Measurements from ENCODE around the gene FKBP15. TPM values are rescaled to one million over a fixed set of nuclear protein-coding genes. Genes with fewer than 3 reads are reported as not detected.
"Not testable (repeated sequence)": the region's sequence is repeated elsewhere in the genome, so short reads cannot be mapped to it uniquely, and the experiment has no call there.

The FKBP15 gene
- total and polyA plus RNA-seq, 2 experiments from 2014 or later, result 7.7 to 13.7 TPM

DNA sequence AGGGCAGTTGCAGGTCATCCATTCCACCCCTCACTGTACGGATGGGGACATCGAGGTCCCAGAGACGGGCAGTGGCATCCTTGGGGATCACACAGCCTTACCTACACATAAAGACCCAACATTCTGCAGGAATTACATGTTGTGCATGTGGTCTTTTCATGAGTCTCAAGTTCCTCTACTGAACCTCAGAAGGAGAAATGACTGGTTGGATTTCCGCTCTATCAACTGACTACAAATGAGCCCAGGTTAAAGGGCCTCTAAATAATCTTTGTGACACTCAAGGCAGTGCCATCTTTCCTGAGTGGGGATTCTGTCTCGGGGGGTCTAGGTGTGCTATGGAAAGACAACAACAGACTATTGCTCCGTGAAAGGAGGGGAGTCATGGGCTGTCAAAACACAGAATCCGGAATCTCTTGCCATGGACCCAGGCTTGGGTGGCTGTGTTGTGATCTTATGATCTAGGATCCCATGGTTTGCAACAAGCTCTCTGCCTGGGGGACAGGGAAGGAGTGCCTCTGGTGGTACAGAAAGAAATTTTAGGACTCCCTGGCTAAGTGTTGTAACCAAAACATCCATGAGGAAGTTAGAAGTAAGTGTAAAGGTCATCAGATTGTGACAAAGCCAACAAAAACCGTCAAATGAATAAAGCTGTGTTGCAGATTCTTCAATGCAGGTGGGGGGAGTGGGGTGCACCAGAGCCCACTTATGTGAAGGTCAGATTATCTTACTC is 72.1 kb downstream of the FKBP15 start:
- no peaks in the 10 kb centered on the region for H3K79me2 ChIP-seq
- H2AFZ ChIP-seq, result no peak overlapping the region
- no peak for DNase-seq (ENCODE audit: low spot score)
- 93% methylated on average over 8 of the region's 8 CpGs for WGBS (ENCODE audit: low lambda C conversion rate, missing lambda C conversion rate)
- no peak overlapping the region for H3K27ac ChIP-seq
- H3K9me3 ChIP-seq (ENCODE audit: low read depth), result no peaks in the 10 kb centered on the region
- no peaks in the 10 kb centered on the region for H3K9me2 ChIP-seq (replicated peaks; ENCODE audit: insufficient read depth)
- H3K27me3 ChIP-seq, result peaks cover 3% of the 10 kb centered on the region
- H3K4me3 ChIP-seq, result no peak overlapping the region
- TF ChIP-seq EZH2phosphoT487 (IDR thresholded peaks at IDR 0.05; ENCODE audit: low read depth, severe bottlenecking, unreplicated experiment) (no peak), EZH2 (IDR thresholded peaks at IDR 0.05; ENCODE audit: borderline replicate concordance) (no peak), CTCF (IDR thresholded peaks at IDR 0.05; ENCODE audit: poor library complexity) (no peak)
- H3K36me3 ChIP-seq (replicated peaks; ENCODE audit: insufficient read depth, low read depth), result no peaks in the 10 kb centered on the region
- H3K4me1 ChIP-seq (ENCODE audit: insufficient read depth), result peaks cover 7% of the 10 kb centered on the region
- no peaks in the 10 kb centered on the region for H4K20me1 ChIP-seq (ENCODE audit: insufficient read depth, poor library complexity, severe bottlenecking)
- no peak overlapping the region for H3K4me2 ChIP-seq

- DNase-seq (ENCODE audit: low spot score), result no peak
- H2AFZ ChIP-seq, result no peak overlapping the region
- H3K4me1 ChIP-seq (ENCODE audit: insufficient read depth), result peaks cover 7% of the 10 kb centered on the region
- H3K4me2 ChIP-seq, result no peak overlapping the region
- no peaks in the 10 kb centered on the region for H3K79me2 ChIP-seq
- H3K9me3 ChIP-seq (ENCODE audit: low read depth), result no peaks in the 10 kb centered on the region
- TF ChIP-seq EZH2phosphoT487 (IDR thresholded peaks at IDR 0.05; ENCODE audit: low read depth, severe bottlenecking, unreplicated experiment), result no peak
- TF ChIP-seq CTCF (IDR thresholded peaks at IDR 0.05; ENCODE audit: poor library complexity), result no peak
- TF ChIP-seq EZH2 (IDR thresholded peaks at IDR 0.05; ENCODE audit: borderline replicate concordance), result no peak
- WGBS (ENCODE audit: low lambda C conversion rate, missing lambda C conversion rate), result 83% methylated on average over 6 of the region's 6 CpGs
- no peaks in the 10 kb centered on the region for H4K20me1 ChIP-seq (ENCODE audit: insufficient read depth, poor library complexity, severe bottlenecking)
- H3K4me3 ChIP-seq, result no peak overlapping the region
- no peaks in the 10 kb centered on the region for H3K36me3 ChIP-seq (replicated peaks; ENCODE audit: insufficient read depth, low read depth)
- H3K27me3 ChIP-seq, result peaks cover 3% of the 10 kb centered on the region
- no peaks in the 10 kb centered on the region for H3K9me2 ChIP-seq (replicated peaks; ENCODE audit: insufficient read depth)
- H3K27ac ChIP-seq, result no peak overlapping the region
Measured at GRCh38 chr9:113148372-113148705, 72.7 kb downstream of the FKBP15 start.

DNA sequence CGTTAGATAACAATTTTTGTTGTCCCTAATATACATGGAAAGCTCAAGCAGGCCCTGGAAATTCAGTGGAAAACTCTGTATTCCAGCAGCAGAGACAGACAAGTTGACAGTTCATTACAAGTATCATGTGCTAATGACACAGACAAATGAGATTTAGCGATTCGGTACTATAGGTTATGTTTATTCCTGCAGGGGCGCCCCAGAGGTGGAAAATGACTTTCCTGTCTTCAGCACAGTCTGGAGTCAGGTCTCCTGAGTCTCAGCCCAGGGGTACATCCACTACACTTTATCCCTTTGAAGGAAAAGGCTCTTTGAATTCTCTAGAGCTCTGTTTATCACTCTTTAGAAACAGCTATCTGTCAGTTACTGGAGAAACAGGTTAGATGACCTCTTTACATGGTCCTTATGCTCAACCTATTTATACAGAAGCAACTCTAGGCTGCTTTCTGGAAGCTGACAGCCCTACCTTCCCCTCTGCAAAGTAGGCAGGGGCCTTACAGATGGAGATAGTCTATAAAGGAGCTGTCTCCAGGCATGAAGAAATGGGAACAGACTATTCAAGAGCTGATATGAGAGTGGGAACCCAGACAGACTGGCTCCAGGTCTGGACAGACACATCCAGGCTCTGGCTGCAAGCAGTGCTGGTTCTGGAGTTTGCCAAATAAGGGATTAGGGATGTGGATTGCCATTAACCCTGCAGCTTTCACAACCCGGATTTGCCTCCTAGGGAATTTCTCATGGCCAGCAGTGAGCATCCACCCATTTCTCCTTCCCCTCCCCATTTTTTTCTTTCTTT is 77.4 kb downstream of the FKBP15 start:
- DNase-seq (ENCODE audit: low spot score), result no peak
- Histone ChIP-seq H3K27ac (no peak overlapping the region), H3K79me2 (no peaks in the 10 kb centered on the region), H3K27me3 (peaks cover 3% of the 10 kb centered on the region), H3K4me3 (no peak overlapping the region), H3K9me3 (ENCODE audit: low read depth) (no peaks in the 10 kb centered on the region), H3K4me1 (ENCODE audit: insufficient read depth) (no peaks in the 10 kb centered on the region), H3K4me2 (no peak overlapping the region), H4K20me1 (ENCODE audit: insufficient read depth, poor library complexity, severe bottlenecking) (no peaks in the 10 kb centered on the region), H3K9me2 (replicated peaks; ENCODE audit: insufficient read depth) (no peaks in the 10 kb centered on the region), H3K36me3 (replicated peaks; ENCODE audit: insufficient read depth, low read depth) (no peaks in the 10 kb centered on the region), H2AFZ (no peak overlapping the region)
- TF ChIP-seq CTCF (IDR thresholded peaks at IDR 0.05; ENCODE audit: poor library complexity) (no peak), EZH2 (IDR thresholded peaks at IDR 0.05; ENCODE audit: borderline replicate concordance) (no peak), EZH2phosphoT487 (IDR thresholded peaks at IDR 0.05; ENCODE audit: low read depth, severe bottlenecking, unreplicated experiment) (no peak)
- 67% methylated on average over 5 of the region's 5 CpGs for WGBS (ENCODE audit: low lambda C conversion rate, missing lambda C conversion rate)

DNA sequence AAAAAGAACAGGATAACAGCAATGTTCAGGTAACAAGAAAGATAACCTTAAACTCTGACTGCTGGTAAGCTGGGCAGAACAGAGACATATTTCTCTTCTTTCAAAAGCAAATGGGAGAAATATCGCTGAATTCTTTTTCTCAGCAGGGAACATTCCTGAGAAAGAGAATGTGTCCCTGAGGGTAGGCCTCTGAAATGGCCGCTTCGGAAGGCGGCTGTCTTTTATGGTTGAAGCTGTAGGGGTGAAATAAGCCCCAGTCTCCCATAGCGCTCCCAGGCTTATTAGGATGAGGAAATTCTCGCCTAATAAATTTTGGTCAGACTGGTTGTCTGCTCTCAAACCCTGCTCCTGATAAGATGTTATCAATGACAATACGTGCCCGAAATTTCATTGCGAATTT is 80.2 kb downstream of the FKBP15 start:
- H3K4me3 ChIP-seq; H3K27me3 ChIP-seq; H4K20me1 ChIP-seq (ENCODE audit: insufficient read depth, poor library complexity, severe bottlenecking); H3K27ac ChIP-seq; DNase-seq (ENCODE audit: low spot score); H3K4me2 ChIP-seq; H3K9me2 ChIP-seq (replicated peaks; ENCODE audit: insufficient read depth); H3K9me3 ChIP-seq (ENCODE audit: low read depth); H2AFZ ChIP-seq; H3K36me3 ChIP-seq (replicated peaks; ENCODE audit: insufficient read depth, low read depth); H3K4me1 ChIP-seq (ENCODE audit: insufficient read depth); H3K79me2 ChIP-seq: not testable (repeated sequence)
- 89% methylated on average over 9 of the region's 9 CpGs for WGBS (ENCODE audit: low lambda C conversion rate, missing lambda C conversion rate)

Data from hepatocyte (in vitro differentiated cells).